Measurements from ENCODE around the gene GALNT7. TPM values are rescaled to one million over a fixed set of nuclear protein-coding genes. Genes with fewer than 3 reads are reported as not detected.

The GALNT7 gene
- total RNA-seq, 4 donors from 2014 or later, result 37.1 to 139 (median 96.4) TPM

GRCh38 chr4:173230062-173230461 is 61.5 kb downstream of the GALNT7 start:
- Histone ChIP-seq H3K27me3 (no peaks in the 10 kb centered on the region), H3K4me1 (peaks cover 0 to 6% (median 0%) of the 10 kb centered on the region in 4 donors), H3K27ac (no peak overlapping the region), H3K4me3 (no peak overlapping the region), H3K9me3 (no peaks in the 10 kb centered on the region), H3K36me3 (no peaks in the 10 kb centered on the region)
- no peak for DNase-seq
- TF ChIP-seq POLR2A (IDR thresholded peaks at IDR 0.05), result no peak
- no peak for TF ChIP-seq CTCF (IDR thresholded peaks at IDR 0.05)

- TF ChIP-seq CTCF (IDR thresholded peaks at IDR 0.05) (peak in 3 of 6 experiments; percentile 39 to 54 (median 44)), POLR2A (IDR thresholded peaks at IDR 0.05) (no peak)
- H3K9me3 ChIP-seq, result no peaks in the 10 kb centered on the region
- H3K4me3 ChIP-seq, result no peak overlapping the region
- no peaks in the 10 kb centered on the region for H3K36me3 ChIP-seq
- H3K27me3 ChIP-seq, result no peaks in the 10 kb centered on the region
- no peak for DNase-seq
- H3K27ac ChIP-seq, result no peak overlapping the region
- peaks cover 0 to 11% (median 0%) of the 10 kb centered on the region in 4 donors for H3K4me1 ChIP-seq
These were observed 63.3 kb downstream of the GALNT7 start for GRCh38 chr4:173231916-173232315.

GRCh38 chr4:173233857-173234256 is 65.2 kb downstream of the GALNT7 start:
- Histone ChIP-seq H3K27me3 (no peaks in the 10 kb centered on the region), H3K4me3 (no peak overlapping the region), H3K9me3 (no peaks in the 10 kb centered on the region), H3K4me1 (peaks cover 0 to 11% (median 0%) of the 10 kb centered on the region in 4 donors), H3K36me3 (no peaks in the 10 kb centered on the region), H3K27ac (no peak overlapping the region)
- no peak for DNase-seq
- TF ChIP-seq CTCF (IDR thresholded peaks at IDR 0.05), result no peak
- no peak for TF ChIP-seq POLR2A (IDR thresholded peaks at IDR 0.05)

GRCh38 chr4:173235050-173235449 is 66.4 kb downstream of the GALNT7 start:
- H3K9me3 ChIP-seq, result no peaks in the 10 kb centered on the region
- H3K4me1 ChIP-seq, result peaks cover 0 to 11% (median 0%) of the 10 kb centered on the region in 4 donors
- H3K4me3 ChIP-seq, result no peak overlapping the region
- H3K27ac ChIP-seq, result no peak overlapping the region
- H3K36me3 ChIP-seq, result no peaks in the 10 kb centered on the region
- DNase-seq, result no peak
- no peaks in the 10 kb centered on the region for H3K27me3 ChIP-seq
- TF ChIP-seq POLR2A (IDR thresholded peaks at IDR 0.05) (no peak), CTCF (IDR thresholded peaks at IDR 0.05) (no peak)

- Histone ChIP-seq H3K4me3 (no peak overlapping the region), H3K36me3 (no peaks in the 10 kb centered on the region), H3K9me3 (no peaks in the 10 kb centered on the region), H3K27ac (no peak overlapping the region), H3K4me1 (peaks cover 0 to 11% (median 0%) of the 10 kb centered on the region in 4 donors), H3K27me3 (no peaks in the 10 kb centered on the region)
- DNase-seq, result no peak
- no peak for TF ChIP-seq POLR2A (IDR thresholded peaks at IDR 0.05)
- no peak for TF ChIP-seq CTCF (IDR thresholded peaks at IDR 0.05)
These were observed 67.7 kb downstream of the GALNT7 start for GRCh38 chr4:173236301-173236700.

GRCh38 chr4:173237152-173237551 is 68.5 kb downstream of the GALNT7 start:
- TF ChIP-seq POLR2A (IDR thresholded peaks at IDR 0.05) (no peak), CTCF (IDR thresholded peaks at IDR 0.05) (no peak)
- Histone ChIP-seq H3K27ac (no peak overlapping the region), H3K27me3 (no peaks in the 10 kb centered on the region), H3K4me3 (no peak overlapping the region), H3K9me3 (no peaks in the 10 kb centered on the region), H3K36me3 (no peaks in the 10 kb centered on the region), H3K4me1 (peaks cover 0 to 5% (median 0%) of the 10 kb centered on the region in 4 donors)
- no peak for DNase-seq

Data from Peyer's patch (tissue), 4 donors.